COLO829 (cell line): ENCODE results near the gene ZNF423.

Experiments
- DNase-seq: peaks from one replicate; pipeline ENCODE4 v3.0.0; 2012; ENCODE audit warnings: low spot score

Gene ZNF423

DNA sequence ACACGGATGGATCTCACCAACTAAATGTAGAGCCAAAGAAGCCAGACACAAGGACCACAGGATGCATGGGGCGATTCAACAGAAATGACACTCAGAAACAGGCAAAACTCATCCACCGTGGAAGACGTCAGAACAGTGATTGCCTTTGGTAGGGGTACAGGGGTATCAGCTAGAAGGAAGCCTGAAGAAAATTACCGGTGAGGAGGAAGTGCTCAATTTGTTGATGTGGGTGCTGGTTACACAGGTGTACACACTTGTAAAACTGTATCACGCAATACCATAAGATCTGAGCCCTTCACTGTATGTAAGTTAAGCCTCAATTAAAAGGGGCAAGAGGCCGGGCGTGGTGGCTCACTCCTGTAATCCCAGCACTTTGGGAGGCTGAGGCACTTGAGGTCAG is 256.2 kb downstream of the ZNF423 start:
- no peak for DNase-seq

DNA sequence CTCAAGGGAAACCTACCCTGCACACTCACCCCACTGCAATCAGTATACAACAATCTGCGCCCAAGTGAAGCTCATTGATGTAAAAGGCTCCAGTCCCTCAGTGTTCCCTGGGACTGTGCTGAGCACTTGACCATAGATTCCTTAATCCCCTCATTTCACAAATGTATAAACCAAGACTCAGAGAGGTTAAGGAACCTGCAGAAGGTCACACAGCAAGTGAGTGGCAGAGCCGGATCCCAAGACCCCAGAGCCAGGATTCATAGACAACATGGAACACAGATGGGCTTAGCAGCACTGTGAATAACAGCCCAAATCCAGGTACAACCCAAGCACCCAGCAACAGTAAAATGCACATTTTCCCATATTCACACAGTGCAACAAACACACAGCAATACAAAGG is 256.6 kb downstream of the ZNF423 start:
- no peak for DNase-seq

DNA sequence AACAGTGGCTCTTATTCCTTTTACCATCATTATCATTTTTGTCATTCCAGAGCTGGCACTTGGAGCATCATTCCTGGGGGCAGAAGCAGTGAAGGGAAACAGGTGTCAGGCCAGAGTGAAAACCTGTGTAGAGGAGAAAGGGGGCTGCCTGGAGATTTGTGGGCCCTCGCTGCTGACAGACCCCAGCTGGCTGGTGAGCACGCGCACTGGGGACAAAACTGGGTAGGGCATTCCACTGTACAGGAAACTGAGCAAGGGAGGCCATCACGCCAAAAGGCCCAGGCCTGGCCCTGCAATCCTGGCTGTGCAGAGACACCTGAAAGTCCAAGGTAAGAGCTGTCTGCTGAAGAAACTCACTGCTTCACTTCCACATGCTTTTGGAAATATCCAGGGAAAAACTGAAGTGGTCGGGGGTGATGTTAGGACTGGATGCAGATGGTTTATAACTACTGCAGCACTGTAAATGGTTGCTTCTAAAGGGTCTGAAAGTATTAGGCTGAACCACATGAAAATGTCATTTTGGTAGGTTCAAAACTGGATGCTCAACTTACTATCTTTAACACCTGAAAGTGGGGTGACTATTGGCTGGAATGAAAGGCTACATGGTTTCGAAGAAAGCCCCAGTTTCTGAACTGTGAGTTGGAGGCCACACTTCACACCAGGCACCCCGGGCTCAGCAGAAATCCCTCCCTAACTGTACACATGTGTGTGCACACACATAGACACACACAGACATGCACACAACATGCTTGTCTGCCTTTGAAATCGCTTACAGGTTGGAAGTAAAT is 257.3 kb downstream of the ZNF423 start:
- DNase-seq: no peak

DNA sequence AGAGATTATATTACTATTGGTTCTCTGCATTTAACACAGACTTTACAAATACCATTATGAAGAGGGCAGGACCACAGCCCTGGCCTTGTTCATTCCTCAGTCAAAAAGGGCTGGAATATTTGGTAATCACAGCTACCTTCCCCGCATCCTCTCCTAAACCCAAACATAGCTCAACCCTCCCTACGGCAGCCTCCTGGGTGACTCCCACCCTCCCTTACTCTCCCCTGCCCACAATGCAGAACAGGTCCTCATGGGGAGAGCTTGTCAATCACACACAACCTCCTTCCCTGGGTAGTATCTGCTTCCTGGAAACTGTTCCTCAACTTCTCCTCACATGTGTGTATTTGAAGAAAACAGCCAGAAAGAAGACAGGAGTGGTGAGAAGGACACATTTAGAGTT is 258.1 kb downstream of the ZNF423 start:
- DNase-seq: no peak

DNA sequence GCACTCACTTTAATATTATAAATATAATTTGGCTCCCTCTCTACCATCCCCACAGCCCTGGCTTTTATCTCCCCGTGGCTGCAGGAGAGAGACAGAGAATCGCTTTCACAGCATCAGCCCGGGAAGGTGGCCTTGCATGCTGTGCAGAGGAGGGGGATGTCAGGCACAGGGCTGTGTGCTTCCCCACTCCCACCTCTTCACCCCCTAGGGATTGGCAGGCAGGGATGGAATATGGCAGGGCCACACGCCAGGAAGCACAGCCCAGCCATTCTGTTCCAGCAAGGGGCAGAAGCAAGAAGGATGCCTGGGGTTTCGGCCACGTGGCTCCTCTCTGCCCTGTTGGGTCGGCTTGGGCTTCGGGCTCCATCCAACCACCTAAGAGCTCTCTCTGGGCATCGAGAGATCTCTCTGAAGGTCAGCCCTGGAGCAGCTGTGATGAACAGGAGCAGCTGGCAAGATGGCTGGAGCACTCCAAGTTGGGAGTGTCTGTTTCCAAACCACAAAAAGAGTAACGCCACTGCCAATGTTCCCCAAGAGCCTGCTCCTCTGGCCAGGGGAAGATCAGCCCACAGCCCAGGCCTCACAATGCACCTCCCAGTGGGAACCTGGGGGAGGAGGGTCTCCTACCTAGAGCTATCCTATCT is 259.1 kb downstream of the ZNF423 start:
- DNase-seq: no peak

DNA sequence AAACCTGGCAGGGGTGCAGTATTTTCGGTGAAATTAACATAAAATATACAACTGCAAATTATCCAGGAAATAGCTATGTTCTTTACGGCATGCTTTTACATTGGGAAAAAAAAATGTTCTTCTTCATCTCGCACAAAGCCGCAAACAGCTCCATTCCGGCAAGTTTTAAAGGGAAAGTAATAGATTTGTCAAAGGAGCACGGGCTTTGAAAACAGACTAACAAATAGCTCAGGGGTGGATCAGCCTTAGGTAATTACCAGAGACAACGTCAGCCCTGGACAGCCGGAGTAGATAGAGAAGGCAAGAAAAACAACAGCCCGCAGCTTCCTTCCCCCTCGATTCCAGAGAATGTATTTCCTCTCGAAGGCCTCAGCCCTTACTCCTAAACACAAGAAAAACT is 259.8 kb downstream of the ZNF423 start:
- DNase-seq: no peak

DNA sequence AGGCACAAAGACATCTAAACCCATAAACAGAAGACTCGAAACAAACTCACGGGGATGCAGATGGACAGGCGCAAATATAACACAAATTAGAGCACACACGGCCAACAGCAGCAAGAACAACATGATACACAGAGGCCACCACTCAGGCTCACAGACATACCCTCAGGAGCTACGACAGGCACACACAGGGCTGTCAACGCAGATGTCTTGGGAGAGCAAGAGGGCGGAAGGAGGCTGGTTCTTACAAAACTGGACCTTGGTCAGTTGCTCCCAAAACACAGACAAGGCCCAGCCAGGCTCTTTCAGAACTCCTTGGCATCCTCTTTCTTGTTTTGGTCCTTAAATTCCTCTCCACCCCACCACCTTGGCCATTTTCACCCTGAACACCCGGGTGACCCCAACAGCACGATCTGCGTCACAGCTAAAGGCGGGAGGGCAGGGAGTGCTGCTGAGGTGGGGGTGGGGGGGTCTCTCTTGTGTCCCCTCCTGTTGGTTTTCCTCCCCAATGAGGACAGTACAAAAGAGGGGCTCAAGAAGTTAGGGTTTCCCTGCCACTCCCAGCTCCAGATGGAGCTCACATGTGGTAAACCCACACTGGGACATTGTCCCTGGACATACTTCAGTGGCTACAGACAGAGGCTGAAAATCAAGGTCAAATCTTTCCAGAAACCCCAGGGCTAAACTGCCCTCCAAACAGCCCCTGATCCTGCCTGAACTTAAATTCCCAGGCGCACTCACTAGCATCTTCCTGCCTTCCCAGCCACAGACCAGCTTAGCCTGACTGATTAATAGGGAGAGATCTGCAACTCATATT is 261.0 kb downstream of the ZNF423 start:
- DNase-seq: no peak

DNA sequence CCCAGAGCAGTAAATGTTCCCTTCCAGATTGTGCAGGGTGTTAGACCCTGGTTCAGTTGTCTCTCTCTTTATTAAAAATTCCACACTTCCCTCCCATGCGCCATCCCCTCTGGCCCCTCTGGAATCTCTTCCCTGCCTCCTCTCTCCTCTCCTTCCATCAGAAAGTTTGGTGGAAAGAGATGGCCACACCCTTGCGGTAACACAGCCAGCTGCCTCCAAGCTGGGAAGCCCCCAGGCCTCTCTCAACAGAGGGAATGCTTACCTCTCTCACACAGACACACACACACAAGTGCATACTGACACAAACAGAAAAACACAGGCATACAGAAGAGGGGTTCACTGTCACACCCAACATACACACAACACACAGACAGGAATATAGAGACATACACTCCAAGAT is 261.8 kb downstream of the ZNF423 start:
- DNase-seq: no peak

DNA sequence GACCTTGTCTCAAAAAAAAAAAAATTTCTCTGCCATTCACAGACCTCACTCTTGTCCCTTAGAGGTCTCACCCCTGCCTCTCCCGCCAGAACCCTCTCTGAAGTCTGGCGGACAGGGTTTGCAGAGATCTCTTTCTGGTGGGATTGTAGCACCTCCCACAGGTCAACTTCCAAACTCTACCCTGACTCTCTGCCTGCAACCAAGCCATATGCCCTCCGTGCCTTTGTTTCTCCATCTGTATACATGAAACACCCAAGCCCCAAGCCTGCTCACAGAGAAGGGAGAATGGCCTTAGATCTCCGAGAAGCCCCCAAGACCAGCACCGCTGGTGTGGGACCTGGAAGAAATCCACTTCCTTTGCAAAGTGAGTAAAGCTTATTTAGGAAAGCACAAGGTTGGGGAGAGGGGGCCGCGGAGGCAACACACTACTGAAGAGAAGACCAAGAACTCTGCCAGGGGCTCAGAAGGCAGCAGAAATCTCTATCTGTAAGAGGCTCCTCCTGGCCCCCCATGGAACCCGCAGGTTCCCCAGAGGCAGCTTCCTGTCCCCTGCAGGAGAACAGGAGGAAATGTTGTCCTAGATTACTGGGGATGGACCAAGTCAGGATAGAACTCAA is 262.4 kb downstream of the ZNF423 start:
- no peak for DNase-seq

DNA sequence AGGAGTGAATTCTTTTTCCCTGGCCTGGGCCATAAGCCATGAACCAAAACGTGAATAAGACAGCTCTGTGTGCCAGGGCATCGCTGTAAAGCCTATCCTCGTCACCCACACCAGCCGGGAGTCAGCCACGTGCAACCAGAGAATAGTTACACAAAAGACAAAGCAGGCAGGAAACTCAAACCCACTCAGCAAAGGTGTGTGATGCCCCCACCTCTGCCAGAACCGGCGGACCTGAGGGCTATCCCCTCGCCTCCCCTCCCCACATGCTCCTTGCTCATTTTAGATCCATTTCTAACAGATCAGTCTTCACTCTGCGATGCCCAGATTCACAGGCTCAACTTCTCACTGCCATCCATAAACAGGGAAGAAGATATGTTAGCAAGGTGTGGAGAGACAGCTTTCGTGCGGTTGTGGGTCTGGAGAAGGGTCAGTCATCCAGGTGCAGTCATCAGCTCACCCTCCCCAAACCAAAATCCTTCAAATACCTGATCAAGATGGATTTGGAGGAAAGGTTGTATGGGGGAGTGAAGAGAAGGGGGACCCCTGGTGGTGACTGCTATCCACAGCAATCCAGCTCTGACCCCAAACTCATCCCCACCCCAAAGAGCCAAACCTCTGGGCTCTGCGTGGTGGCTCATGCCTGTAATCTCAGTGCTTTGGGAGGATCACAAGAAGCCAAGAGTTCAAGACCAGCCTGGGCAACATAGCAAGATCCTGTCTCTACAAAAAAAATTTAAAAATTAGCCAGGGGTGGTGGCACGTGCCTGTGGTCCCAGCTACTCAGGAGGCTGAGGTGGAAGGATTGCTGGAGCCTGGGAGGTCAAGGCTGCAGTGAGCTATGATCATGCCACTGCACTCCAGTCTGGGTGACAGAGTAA is 263.1 kb downstream of the ZNF423 start:
- DNase-seq: no peak

DNA sequence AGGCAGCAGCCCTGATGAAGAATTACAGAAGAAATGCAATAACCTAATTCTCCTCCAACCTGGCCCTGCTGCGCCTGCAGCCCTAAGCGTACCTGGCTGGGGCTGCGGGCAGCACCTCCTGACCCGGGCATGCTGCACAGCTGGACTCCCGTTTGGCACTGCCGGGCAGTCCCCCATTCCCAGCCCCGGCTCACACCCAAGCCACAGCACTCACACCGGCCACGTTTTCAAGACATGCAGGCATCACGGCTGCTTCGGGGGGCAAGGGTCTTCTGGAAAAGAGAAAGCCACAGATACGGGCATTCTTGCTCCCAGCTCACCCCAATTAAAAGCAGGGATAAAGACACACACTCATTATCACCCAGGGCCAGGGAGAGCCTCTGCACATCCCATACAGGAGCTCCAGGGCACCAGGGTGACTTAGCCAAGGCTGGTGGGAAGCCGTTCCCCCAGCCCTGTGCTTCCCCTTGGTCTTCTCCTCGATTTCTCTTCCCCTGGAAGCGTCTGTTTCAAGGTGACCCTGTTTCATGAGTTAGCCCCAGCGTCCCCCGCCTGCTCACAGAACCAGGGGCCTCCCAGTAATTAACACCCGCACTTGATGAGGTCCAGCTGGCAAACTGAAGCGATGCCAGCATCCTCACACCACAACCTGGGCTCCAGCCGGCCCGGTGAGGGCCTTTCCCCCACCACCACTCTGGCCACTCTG is 265.6 kb downstream of the ZNF423 start:
- no peak for DNase-seq

DNA sequence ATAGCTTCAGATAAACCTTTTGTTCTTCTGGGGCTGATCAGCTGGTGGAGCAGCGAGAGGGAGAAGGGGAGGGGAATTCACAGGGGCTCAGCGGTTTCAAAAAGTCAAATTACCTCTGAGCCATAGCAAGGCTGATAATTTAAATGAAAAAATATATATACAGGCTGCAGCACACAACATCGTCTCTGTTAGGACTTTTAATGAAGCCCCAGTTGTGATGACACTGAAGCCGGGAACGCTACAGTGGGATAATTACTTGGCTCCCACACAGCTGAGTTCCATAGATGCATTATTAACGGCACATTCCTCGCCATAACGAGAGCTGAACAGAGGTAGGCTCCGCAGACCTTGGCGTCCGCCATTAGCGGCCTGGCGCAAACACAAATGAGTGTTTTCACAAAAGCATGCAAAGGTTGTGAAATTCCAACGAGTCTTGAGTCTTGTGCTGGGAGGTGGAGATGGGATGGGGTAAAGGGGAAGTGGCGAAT is 266.3 kb downstream of the ZNF423 start:
- no peak for DNase-seq

DNA sequence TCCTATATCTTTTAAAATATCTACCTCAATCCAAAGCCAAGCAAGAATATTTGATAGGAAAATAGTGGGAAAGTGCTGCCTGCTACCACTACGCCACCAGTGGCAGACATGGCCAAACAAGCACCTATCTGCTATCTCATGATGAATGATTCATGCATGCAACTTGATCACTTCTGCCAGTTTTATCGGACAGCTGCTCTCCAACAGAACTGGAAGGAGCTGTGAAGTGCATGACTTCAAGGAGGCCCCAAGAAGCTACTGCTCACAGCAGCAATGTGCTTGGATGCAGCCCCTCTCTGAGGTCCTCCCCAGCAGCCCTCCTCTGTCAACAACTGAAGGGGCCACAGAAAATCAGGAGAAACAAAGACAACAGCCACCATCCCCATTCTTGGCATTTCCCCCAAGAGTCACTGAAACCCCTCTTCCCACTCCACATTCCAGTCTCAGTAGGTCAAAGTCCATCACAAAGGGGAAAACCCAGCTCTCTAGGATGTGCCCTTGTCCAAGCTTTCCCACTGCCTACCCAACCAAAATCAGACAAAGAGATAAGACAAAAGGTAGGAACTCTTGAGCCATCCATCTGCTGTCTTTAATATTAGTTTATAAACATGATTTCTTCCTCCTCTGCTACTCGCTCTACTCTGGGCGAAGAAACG is 267.1 kb downstream of the ZNF423 start:
- no peak for DNase-seq

DNA sequence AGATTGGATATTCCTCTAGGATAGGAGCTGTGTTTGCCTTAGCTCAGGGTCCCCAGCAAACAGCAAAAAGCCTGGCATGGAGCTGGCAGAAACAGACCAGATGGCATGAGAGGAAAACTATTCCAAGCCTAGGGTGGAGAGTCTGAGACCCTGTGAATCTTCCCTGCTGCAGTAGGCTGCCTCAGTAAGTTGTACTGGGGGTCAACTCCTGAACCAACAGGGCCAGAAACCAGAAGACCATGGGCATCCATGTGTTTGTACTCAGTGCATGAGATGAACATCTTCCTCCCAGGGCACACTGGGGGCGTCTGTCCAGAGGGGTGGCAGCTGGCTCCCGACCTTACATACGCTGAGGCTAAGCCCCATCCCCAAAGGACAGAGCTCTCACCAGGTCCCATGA is 267.9 kb downstream of the ZNF423 start:
- no peak for DNase-seq

DNA sequence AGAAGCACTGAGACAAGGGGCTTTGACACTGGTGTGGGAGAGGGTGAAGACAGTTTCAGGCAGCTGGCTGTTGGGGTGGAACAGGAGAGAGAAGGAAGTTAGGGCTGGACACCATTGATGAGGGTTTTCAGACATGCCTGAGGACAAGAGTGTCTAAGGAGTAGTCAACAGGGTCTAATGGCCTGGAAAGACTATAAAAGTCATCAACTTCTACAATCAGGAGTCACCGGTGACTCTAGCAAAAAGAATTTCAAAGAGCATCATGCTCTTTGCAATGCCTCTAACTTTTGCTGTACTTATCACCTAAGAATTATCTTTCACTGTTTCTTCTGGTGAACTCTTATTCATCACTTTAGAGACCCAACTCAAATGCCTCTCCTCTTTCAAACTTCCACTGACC is 268.4 kb downstream of the ZNF423 start:
- DNase-seq: no peak

DNA sequence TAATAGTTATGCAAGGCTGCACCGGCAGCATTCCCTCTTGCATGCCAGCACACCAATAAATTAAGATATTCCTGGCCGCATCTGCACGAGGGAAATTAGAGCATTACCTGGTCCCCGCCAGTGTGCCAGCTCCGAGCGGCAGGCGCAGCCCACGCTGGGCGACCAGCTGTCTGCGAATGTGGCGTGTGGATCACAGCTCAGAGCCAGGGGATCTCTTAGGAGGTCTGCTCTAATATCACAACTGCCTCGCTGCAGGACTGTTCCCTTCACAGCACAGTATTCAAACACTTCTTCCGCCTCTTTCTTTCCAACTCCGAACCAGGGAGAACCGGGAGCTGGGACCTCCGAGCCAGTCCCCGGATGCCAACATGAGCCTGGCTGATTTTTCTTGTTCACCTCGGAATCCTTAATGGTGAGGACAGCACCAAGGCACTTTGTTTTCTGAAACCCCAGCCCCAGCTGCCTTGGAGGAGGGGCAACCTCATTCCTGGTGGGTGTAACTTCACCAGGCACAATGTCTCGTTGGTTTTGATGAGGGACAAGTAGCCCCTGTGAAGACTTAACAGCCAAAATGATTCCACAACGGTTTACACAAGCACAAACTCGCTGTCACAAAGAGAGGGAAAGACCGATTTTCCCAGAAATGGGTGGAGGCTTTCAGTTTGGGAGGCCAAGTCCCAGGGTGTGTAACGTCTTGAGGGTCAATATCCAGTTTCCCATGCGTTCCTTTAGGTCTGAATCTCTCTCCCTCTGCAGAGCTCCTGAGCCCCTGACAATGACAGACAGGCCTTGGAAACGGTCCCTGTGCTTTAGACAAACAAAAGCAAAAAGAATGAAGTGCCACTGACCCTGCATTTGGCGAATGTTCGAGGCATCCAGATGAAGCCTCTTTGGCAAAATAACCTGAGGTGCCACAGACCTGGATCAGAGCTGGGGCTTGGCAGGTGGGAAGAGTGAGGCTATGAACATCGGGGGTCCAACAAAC is 269.2 kb downstream of the ZNF423 start:
- DNase-seq: no peak

DNA sequence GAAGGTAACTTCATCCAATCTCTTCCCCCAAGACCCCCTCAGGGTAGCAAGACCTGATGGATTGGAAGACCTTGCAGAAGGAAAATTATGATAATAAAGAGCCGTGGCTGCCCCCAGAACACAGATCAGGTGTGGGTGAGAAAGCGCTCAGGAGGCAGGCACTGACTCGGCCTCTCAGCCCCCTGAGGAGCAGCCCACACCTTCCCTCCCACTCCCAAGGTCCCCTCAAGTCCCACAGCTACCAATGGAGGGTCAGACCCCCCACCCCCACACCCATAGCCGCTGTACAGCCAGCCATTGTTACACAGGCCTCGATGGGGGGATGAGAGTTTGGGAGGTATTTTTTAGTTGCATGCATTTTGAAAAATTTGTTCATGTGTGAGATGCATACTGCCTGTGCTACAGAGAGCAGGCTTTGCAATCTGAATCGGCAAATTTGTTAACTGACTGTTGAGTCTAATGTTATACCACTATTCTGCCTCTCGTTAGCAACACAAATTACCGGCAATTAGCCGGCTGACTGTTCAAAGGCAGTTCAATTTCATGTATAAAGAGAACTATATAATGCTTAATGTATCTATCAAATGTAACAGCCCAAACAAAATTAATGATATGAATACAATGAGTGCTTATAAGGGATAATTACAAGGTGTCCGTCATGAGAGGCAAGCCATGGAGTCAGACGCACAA is 270.6 kb downstream of the ZNF423 start:
- no peak for DNase-seq

DNA sequence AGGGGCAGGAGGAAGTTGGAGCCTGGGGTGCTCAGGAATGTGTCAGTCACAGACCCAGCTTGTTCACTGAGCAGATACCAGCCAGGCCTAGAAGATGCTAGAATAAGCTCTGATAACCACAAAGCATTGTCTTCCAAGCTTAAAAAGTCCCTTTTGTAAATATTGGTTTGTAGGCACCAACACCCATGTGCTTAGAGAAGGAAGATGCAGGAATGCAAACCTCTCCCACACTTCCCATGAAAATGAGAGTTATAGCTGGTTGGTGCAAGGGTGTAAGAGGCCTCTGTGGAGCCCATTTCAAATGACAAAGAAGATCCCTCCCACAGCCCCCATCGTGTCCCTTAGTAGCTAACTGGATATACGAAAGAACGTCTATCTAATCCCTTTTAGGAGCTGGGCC is 272.0 kb downstream of the ZNF423 start:
- no peak for DNase-seq
